H9 (cell line): ENCODE data around the gene POTEC. TPM values are rescaled to one million over a fixed set of nuclear protein-coding genes. Genes with fewer than 3 reads are reported as not detected.
"Not testable (repeated sequence)": the region's sequence is repeated elsewhere in the genome, so short reads cannot be mapped to it uniquely, and the experiment has no call there.

ENCODE experiments used
- DNase-seq: peaks from one replicate; pipeline ENCODE4 v3.0.0-alpha.2; 2017
- H2AFZ ChIP-seq: one replicate; pipeline ENCODE4 v1.6.1; 2013; ENCODE audit warnings: mild to moderate bottlenecking, low read length, control low read depth, moderate library complexity
- H2AK5ac ChIP-seq: 2 replicates; pipeline ENCODE4 v1.6.1; 2013; ENCODE audit warnings: low read length, control low read depth, mixed read lengths; ENCODE audit not compliant: insufficient read length
- H2BK120ac ChIP-seq: one replicate; pipeline ENCODE4 v1.6.1; 2013; ENCODE audit warnings: low read depth, mild to moderate bottlenecking, low read length, control low read depth, inconsistent platforms; ENCODE audit not compliant: poor library complexity, severe bottlenecking
- H2BK12ac ChIP-seq: 2 replicates; pipeline ENCODE4 v1.6.1; 2013; ENCODE audit warnings: low read length, control low read depth, mixed read lengths, low read depth; ENCODE audit not compliant: insufficient read length
- H2BK15ac ChIP-seq: 2 replicates; pipeline ENCODE4 v1.6.1; 2013; ENCODE audit warnings: low read depth, low read length, control low read depth
- H2BK20ac ChIP-seq: one replicate; pipeline ENCODE4 v1.6.1; 2013; ENCODE audit warnings: low read depth, mild to moderate bottlenecking, low read length, control low read depth, inconsistent platforms; ENCODE audit not compliant: poor library complexity, severe bottlenecking
- H2BK5ac ChIP-seq: 2 replicates; pipeline ENCODE4 v1.6.1; 2013; ENCODE audit warnings: low read length, control low read depth, mixed read lengths; ENCODE audit not compliant: insufficient read length
- H3K14ac ChIP-seq: 2 replicates; pipeline ENCODE4 v1.6.1; 2013; ENCODE audit warnings: low read length, control low read depth; ENCODE audit not compliant: insufficient read depth
- H3K18ac ChIP-seq: 2 replicates; pipeline ENCODE4 v1.6.1; 2013; ENCODE audit warnings: low read depth, mild to moderate bottlenecking, mixed read lengths, low read length, control low read depth; ENCODE audit not compliant: insufficient read length
- H3K23ac ChIP-seq: 2 replicates; pipeline ENCODE4 v1.6.1; 2013; ENCODE audit warnings: low read length, control low read depth, mixed read lengths, low read depth; ENCODE audit not compliant: insufficient read length
- H3K23me2 ChIP-seq: 2 replicates; pipeline ENCODE4 v1.6.1; 2013; ENCODE audit warnings: low read depth, mild to moderate bottlenecking, mixed read lengths, low read length, control low read depth; ENCODE audit not compliant: insufficient read length, poor library complexity, severe bottlenecking
- H3K27ac ChIP-seq: 2 replicates; pipeline ENCODE4 v1.5.1; 2013; ENCODE audit warnings: low read length, control low read depth, mixed read lengths, low read depth; ENCODE audit not compliant: insufficient read length
- H3K27me3 ChIP-seq: 2 replicates; pipeline ENCODE4 v1.6.1; 2013; ENCODE audit warnings: low read length, control low read depth, inconsistent platforms; ENCODE audit not compliant: insufficient read depth
- H3K4ac ChIP-seq: 2 replicates; pipeline ENCODE4 v1.6.1; 2013; ENCODE audit warnings: low read depth, mild to moderate bottlenecking, control low read depth, inconsistent platforms, low read length, moderate library complexity
- H3K4me1 ChIP-seq: 2 replicates; pipeline ENCODE4 v1.6.1; 2013; ENCODE audit warnings: low read length, control low read depth, inconsistent platforms; ENCODE audit not compliant: insufficient read depth
- H3K4me2 ChIP-seq: 2 replicates; pipeline ENCODE4 v1.6.1; 2013; ENCODE audit warnings: low read length, control low read depth, mixed read lengths; ENCODE audit not compliant: insufficient read length, insufficient read depth
- H3K56ac ChIP-seq: 2 replicates; pipeline ENCODE4 v1.6.1; 2013; ENCODE audit warnings: low read depth, mild to moderate bottlenecking, mixed read lengths, low read length, control low read depth; ENCODE audit not compliant: insufficient read length
- H3K79me1 ChIP-seq: 2 replicates; pipeline ENCODE4 v1.6.1; 2013; ENCODE audit warnings: low read depth, mild to moderate bottlenecking, moderate library complexity, low read length, control low read depth, inconsistent platforms; ENCODE audit not compliant: insufficient read depth, poor library complexity, severe bottlenecking
- H3K79me2 ChIP-seq: 2 replicates; pipeline ENCODE4 v1.6.1; 2013; ENCODE audit warnings: low read length, control low read depth, inconsistent platforms; ENCODE audit not compliant: insufficient read depth
- H3K9ac ChIP-seq: 2 replicates; pipeline ENCODE4 v1.6.1; 2013; ENCODE audit warnings: low read length, control low read depth, mixed read lengths; ENCODE audit not compliant: insufficient read length; ENCODE audit errors: extremely low read depth
- H3K9me3 ChIP-seq: one replicate; pipeline ENCODE4 v1.6.1; 2013; ENCODE audit warnings: low read depth, low read length, inconsistent platforms; ENCODE audit not compliant: control insufficient read depth
- H3T11ph ChIP-seq: one replicate; pipeline ENCODE4 v1.6.1; 2013; ENCODE audit warnings: mild to moderate bottlenecking, low read length, control low read depth, inconsistent platforms
- H4K20me1 ChIP-seq: one replicate; pipeline ENCODE4 v1.6.1; 2013; ENCODE audit not compliant: control insufficient read depth, insufficient read length, insufficient read depth
- H4K5ac ChIP-seq: 2 replicates; pipeline ENCODE4 v1.6.1; 2013; ENCODE audit warnings: low read depth, mild to moderate bottlenecking, mixed read lengths, low read length, control low read depth; ENCODE audit not compliant: insufficient read length
- H4K8ac ChIP-seq: replicated peaks from 2 replicates; pipeline ENCODE4 v1.6.1; 2013; ENCODE audit warnings: low read length, control low read depth, mixed read lengths, low read depth; ENCODE audit not compliant: insufficient read length
- H4K91ac ChIP-seq: 2 replicates; pipeline ENCODE4 v1.6.1; 2013; ENCODE audit warnings: low read depth, mild to moderate bottlenecking, moderate library complexity, mixed read lengths, low read length, control low read depth; ENCODE audit not compliant: insufficient read length
- H3K27ac Mint-ChIP-seq, 3 experiments: 2 replicates in 2 of 3; 3 replicates in 1 of 3; pipeline ENCODE4 v1.8.0; 2020 to 2021; ENCODE audit warnings: mixed read lengths in 3 of 3, mild to moderate bottlenecking in 1 of 3, moderate library complexity in 1 of 3
- H3K27me3 Mint-ChIP-seq: 2 replicates; pipeline ENCODE4 v1.8.0; 2021; ENCODE audit warnings: low read depth, mild to moderate bottlenecking, moderate library complexity, mixed read lengths
- H3K36me3 Mint-ChIP-seq, 3 experiments: 2 replicates in 2 of 3; 3 replicates in 1 of 3; pipeline ENCODE4 v1.8.0; 2020 to 2021; ENCODE audit warnings: low read depth in 3 of 3, mixed read lengths in 3 of 3; ENCODE audit not compliant: insufficient read depth in 1 of 3
- H3K4me1 Mint-ChIP-seq, 2 experiments: 2 replicates each; pipeline ENCODE4 v1.8.0; 2020; ENCODE audit warnings: mixed read lengths in 2 of 2
- H3K4me3 Mint-ChIP-seq, 2 experiments: 2 replicates in 1 of 2; 3 replicates in 1 of 2; pipeline ENCODE4 v1.8.0; 2020 to 2021; ENCODE audit warnings: mild to moderate bottlenecking in 2 of 2, mixed read lengths in 2 of 2, moderate library complexity in 1 of 2
- H3K9me3 Mint-ChIP-seq, 2 experiments: 2 replicates in 1 of 2; 3 replicates in 1 of 2; pipeline ENCODE4 v1.8.0; 2020; ENCODE audit warnings: mild to moderate bottlenecking in 2 of 2, mixed read lengths in 2 of 2, moderate library complexity in 1 of 2
- WGBS: extraction: QIAGEN DNeasy Blood & Tissue Kit; methylation state at CpG from one replicate; pipeline ENCODE4 v1.1.7; 2013; ENCODE audit warnings: missing lambda C conversion rate, low lambda C conversion rate, mixed read lengths; ENCODE audit not compliant: insufficient read length; ENCODE audit errors: extremely low coverage; 5-methylcytosine and 5-hydroxymethylcytosine counted together
- total RNA-seq: library from RNA; stranded (reverse); gene quantifications from 2 replicates; pipeline ENCODE4 v1.2.1, GENCODE V29; 2021

Gene POTEC
- total RNA-seq, 1 experiment from 2014 or later = not detected

DNA sequence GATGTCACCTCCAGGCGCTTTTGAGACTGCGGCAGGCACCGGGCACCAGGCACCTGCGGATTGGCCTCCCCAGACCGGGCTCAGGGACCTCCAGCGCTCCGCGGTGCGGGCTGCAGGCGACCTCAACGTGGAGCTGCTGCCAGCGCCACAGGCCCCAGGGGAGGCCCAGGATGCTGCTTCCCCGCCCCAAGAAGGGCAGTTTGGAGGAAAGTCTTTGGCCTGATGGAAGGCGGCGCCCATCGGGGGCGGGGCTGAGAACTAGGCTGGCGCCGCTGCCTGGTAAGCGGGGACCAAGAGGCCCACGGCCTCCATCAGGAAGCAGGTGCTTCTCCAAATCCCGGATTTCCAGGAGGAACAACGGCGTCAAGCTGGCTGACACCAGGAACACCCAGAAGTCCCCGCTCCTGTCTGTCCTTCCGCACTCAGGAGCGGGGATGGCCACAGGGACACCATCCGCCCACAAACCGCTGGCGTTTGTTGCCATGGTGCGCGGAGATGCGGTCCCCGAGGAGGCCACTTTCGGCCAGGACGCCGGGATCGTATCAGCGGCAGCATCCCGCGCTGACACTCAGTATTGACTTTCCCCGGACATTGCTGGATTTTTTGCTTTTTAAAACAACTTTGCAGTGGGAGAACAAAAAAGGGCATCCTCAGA is 56.3 kb downstream of the POTEC start:
- H3K4me2 ChIP-seq, H3K27ac ChIP-seq, H3T11ph ChIP-seq, H3K56ac ChIP-seq, H3K23me2 ChIP-seq, H2BK20ac ChIP-seq, H3K27me3 Mint-ChIP-seq, H3K23ac ChIP-seq, H3K4me1 ChIP-seq, H4K91ac ChIP-seq, H4K5ac ChIP-seq, H3K9me3 ChIP-seq, H3K79me2 ChIP-seq, H3K27me3 ChIP-seq, H2BK12ac ChIP-seq, H3K36me3 Mint-ChIP-seq, H2BK120ac ChIP-seq, H3K4me1 Mint-ChIP-seq, H3K27ac Mint-ChIP-seq, H4K8ac ChIP-seq, H3K4me3 Mint-ChIP-seq, H2BK15ac ChIP-seq, H3K79me1 ChIP-seq, H3K4ac ChIP-seq, H3K14ac ChIP-seq, H2AFZ ChIP-seq, H4K20me1 ChIP-seq, H3K9ac ChIP-seq, DNase-seq, H2BK5ac ChIP-seq, H2AK5ac ChIP-seq, H3K18ac ChIP-seq: not testable (repeated sequence)
- WGBS = no CpG with 5 or more reads among the region's 42 CpGs
- H3K9me3 Mint-ChIP-seq = peaks cover 42 to 51% of the 10 kb centered on the region in 2 experiments

DNA sequence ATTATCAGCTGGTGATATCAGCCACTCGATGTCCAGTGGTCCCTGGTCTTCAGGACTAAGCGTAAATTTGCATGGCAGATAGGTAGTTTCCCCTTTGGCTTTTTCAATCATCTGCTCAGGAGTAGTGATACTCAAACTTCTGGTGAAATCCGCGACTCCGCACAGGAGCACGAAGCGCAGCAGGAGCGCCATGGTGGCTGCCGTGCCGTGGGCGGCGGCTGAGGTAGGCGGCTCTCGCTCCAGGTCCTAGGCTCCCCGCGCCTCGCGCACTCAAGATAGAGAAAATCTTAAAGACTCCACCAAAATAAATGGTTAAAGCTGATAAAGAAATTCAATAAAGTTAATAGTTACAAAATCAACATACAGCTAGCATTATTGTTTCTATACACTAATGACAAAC is 64.3 kb downstream of the POTEC start:
- H3K4me1 Mint-ChIP-seq, H3K9me3 ChIP-seq: not testable (repeated sequence)

More for the DNA sequence above, 64.3 kb downstream of the POTEC start:
- not testable (repeated sequence) for H3K18ac ChIP-seq, DNase-seq, H3K23me2 ChIP-seq, H3K4me1 ChIP-seq, H3K56ac ChIP-seq, H3K27me3 ChIP-seq, H2BK20ac ChIP-seq, H2BK5ac ChIP-seq, H3K27me3 Mint-ChIP-seq, H3K27ac ChIP-seq, H4K5ac ChIP-seq, H4K8ac ChIP-seq, H3K36me3 Mint-ChIP-seq, H3K4me3 Mint-ChIP-seq, H3K4ac ChIP-seq, H2AK5ac ChIP-seq, H3K23ac ChIP-seq, H4K20me1 ChIP-seq, H3K79me1 ChIP-seq, H3T11ph ChIP-seq, H2AFZ ChIP-seq, H3K79me2 ChIP-seq, H2BK15ac ChIP-seq, H2BK12ac ChIP-seq, H4K91ac ChIP-seq, H3K14ac ChIP-seq, H3K4me2 ChIP-seq, H2BK120ac ChIP-seq, H3K9ac ChIP-seq, H3K27ac Mint-ChIP-seq
- no CpG with 5 or more reads among the region's 18 CpGs for WGBS
- peaks cover 43 to 45% of the 10 kb centered on the region in 2 experiments for H3K9me3 Mint-ChIP-seq
